Left ventricle myocardium superior (tissue), 1 donor: ENCODE data around the gene ZNF652. TPM values are rescaled to one million over a fixed set of nuclear protein-coding genes. Genes with fewer than 3 reads are reported as not detected.

Experiments
- ATAC-seq: fragments of 200-7000 bp; cut with Tn5 transposase; one replicate; pipeline ENCODE4 v1.9.1; 2020; ENCODE audit warnings: mild to moderate bottlenecking, moderate library complexity
- DNase-seq: peaks from one replicate; pipeline ENCODE4 v3.0.0-alpha.2; 2020
- intact Hi-C: fragments of 100-400 bp; cut with micrococcal nuclease; formaldehyde crosslinking; loops from one replicate; pipeline ENCODE4 v1.11.0; 2022
- total RNA-seq: library from RNA; stranded (reverse); fragmentation: NEBNext Ultra II Directional; extraction: Animal tissue kit (Norgen Biotek cat#: 25700); gene quantifications from one replicate; pipeline ENCODE4 v1.2.1, GENCODE V29; 2021
- donor health status: DM: no; HTN: yes; CAD: no; lungs with severe emphysema.

Gene ZNF652
- total RNA-seq, 1 donor from 2014 or later: 19.2 TPM

GRCh38 chr17:49333804-49334203 lies 28.2 kb downstream of the ZNF652 start:
- intact Hi-C loops: no loop called here
- no peak for ATAC-seq
- DNase-seq: no peak

GRCh38 chr17:49327835-49328784 lies 33.9 kb downstream of the ZNF652 start:
- intact Hi-C loops: no loop called here
- ATAC-seq (no peak), DNase-seq (no peak)

GRCh38 chr17:49325980-49326379 lies 36.1 kb downstream of the ZNF652 start:
- intact Hi-C loops: no loop called here
- ATAC-seq: no peak
- no peak for DNase-seq

GRCh38 chr17:49318435-49318965 lies 43.5 kb downstream of the ZNF652 start:
- no peak for DNase-seq
- no peak for ATAC-seq
- intact Hi-C loops: loop anchor here (10.0 kb wide), 1 partner anchor 236 kb away; no protein-coding TSS in a partner anchor

- DNase-seq: no peak
- intact Hi-C loops: loop anchor here (10.0 kb wide), 1 partner anchor 238 kb away; no protein-coding TSS in a partner anchor
- peak; percentile 32 for ATAC-seq
These were observed 45.0 kb downstream of the ZNF652 start for GRCh38 chr17:49316889-49317675.

GRCh38 chr17:49316258-49316570 lies 45.8 kb downstream of the ZNF652 start:
- DNase-seq: no peak
- peak; percentile 33 for ATAC-seq
- intact Hi-C loops: loop anchor here (10.0 kb wide), 1 partner anchor 239 kb away; no protein-coding TSS in a partner anchor

- DNase-seq (peak; percentile 65), ATAC-seq (peak; percentile 99)
- intact Hi-C loops: loop anchor here (1.0 to 10.0 kb wide), 2 partner anchors 79 to 239 kb away; no protein-coding TSS in a partner anchor
These were observed 46.3 kb downstream of the ZNF652 start for GRCh38 chr17:49315551-49316257.

GRCh38 chr17:49312722-49313121 lies 49.3 kb downstream of the ZNF652 start:
- ATAC-seq (no peak), DNase-seq (no peak)
- intact Hi-C loops: loop anchor here (10.0 kb wide), 1 partner anchor 242 kb away; no protein-coding TSS in a partner anchor

GRCh38 chr17:49299996-49300395 lies 62.1 kb downstream of the ZNF652 start:
- DNase-seq: no peak
- intact Hi-C loops: no loop called here
- ATAC-seq: no peak

GRCh38 chr17:49298371-49298976 lies 63.6 kb downstream of the ZNF652 start:
- DNase-seq (no peak), ATAC-seq (no peak)
- intact Hi-C loops: no loop called here

GRCh38 chr17:49297141-49297540 lies 64.9 kb downstream of the ZNF652 start:
- no peak for DNase-seq
- intact Hi-C loops: no loop called here
- no peak for ATAC-seq

- DNase-seq (no peak), ATAC-seq (no peak)
- intact Hi-C loops: no loop called here
These were observed 67.9 kb downstream of the ZNF652 start for GRCh38 chr17:49294122-49294521.

- ATAC-seq (no peak), DNase-seq (no peak)
- intact Hi-C loops: no loop called here
These were observed 69.1 kb downstream of the ZNF652 start for GRCh38 chr17:49292901-49293300.

GRCh38 chr17:49291929-49292328 lies 70.1 kb downstream of the ZNF652 start:
- DNase-seq: no peak
- intact Hi-C loops: no loop called here
- no peak for ATAC-seq

GRCh38 chr17:49290690-49291359 lies 71.2 kb downstream of the ZNF652 start:
- intact Hi-C loops: no loop called here

GRCh38 chr17:49288388-49288787 lies 73.7 kb downstream of the ZNF652 start:
- intact Hi-C loops: no loop called here
- no peak for ATAC-seq
- DNase-seq: no peak

More at GRCh38 chr17:49290690-49291359, 71.2 kb downstream of the ZNF652 start:
- DNase-seq: no peak
- ATAC-seq: no peak

- DNase-seq (no peak), ATAC-seq (no peak)
- intact Hi-C loops: no loop called here
These were observed 74.6 kb downstream of the ZNF652 start for GRCh38 chr17:49287481-49287880.
